NCI-H146 treated with DMSO at 0.1 percent for 48 hours (cell line): Measurements from ENCODE around the gene ADA.

Experiments used
- DNase-seq: peaks from one replicate; lab custom pipeline; 2025; ENCODE audit not compliant: unreplicated experiment; lab: John Stamatoyannopoulos, UW

The ADA gene

GRCh38 chr20:44625361-44625760 is 26.1 kb downstream of the ADA start:
- no peak for DNase-seq

DNA sequence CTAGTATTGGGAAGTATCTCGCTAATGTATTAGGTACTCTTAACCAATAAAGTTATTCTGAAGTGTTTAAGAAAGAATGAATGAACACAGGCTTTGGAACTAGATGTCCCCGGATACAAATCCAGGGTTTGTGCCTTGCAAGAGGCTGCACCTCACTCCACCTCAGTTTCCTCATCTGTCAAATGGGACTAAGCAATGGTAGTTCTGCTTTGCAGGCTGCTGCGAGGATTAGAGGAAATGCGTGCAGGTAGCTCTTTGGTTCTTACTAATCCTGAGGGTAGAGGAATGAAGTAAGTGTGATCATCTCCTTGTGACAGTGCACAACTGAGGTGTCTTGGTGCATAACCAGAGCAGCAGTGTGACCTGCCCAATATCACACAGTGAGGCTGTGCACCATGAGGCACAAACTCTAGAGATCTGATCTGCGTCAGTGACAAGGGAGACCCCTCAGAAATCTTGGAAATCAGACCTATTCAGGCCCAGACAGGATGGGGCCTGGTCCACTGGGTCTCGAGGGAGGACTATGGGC is 26.7 kb downstream of the ADA start:
- DNase-seq: no peak

- no peak for DNase-seq
Measured at GRCh38 chr20:44624152-44624551, 27.3 kb downstream of the ADA start.

DNA sequence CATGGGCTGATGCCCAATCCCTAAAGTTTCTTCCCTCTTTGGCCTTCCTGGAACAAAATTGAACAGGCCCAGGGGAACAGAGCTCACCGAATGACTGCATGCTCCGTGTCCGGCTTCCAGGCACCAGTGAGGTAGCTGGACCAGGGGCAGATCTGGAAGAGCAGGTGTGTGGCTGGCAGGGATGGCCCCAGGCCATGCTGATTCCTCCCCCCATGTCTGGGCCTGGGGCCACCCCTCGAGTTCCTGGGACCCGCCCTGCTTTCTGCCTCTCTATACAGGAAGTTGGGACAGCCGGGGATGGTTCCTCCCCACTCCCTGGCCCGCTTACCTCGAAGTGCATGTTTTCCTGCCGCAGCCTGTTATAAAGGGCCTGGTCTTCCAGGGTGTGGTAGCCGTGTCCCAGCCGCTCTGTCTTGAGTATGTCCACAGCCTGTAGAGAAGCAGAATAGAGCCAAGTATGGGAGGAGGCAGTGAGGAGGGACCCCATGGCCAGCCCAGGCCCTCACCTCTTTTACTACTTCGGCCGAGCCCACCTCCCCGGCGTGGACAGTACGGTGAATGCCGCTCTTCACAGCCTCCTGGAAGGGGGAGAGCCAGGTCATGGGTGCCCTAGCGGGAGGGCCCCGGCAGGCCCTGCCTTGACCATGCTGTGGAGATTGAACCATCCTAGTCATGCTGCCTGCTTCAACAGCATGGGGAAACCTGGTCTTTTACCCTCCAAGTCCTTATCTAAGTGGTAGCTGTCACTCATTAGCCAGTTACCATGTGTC is 28.8 kb downstream of the ADA start:
- DNase-seq: no peak

DNA sequence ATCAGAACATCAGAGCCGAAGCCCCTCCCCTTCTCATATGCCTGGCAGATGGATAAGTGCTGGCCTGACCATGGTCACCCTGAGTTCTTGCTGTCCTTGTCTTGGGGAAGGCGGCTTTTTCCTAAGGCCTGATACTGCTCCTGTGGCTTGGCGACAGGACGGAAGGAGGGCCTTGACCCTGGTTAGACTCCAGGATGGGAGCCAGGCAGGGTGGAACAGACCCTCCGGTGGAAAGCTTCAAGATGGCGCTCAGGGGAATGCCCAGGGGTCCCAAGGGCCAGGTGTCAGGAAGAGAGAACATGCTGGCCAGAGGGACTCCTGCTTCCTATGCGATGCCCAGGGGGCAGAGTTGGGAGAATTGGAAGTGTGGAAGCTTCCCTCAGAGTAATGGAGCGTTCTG is 29.6 kb downstream of the ADA start:
- DNase-seq: no peak

DNA sequence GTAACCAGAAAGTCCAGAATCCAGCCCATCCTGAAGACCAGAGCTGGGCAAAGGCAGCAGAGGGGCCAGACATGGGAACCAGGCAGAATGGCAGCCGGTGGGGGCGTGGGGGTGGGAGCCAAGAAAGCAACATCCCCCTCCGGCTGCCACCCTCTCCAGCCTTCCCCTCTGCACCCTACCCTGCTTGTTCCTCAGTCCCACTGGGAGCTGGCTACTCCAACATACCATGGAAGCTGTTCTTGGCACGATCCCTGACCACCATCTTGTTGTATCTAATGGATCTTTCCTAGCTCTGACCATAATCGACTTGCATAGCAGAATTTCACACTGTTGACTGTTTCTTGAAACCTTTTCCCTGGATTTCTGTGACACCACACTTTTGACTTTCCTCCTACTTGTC is 30.2 kb downstream of the ADA start:
- no peak for DNase-seq

- no peak for DNase-seq
Measured at GRCh38 chr20:44620030-44620429, 31.5 kb downstream of the ADA start.

- DNase-seq: no peak
Measured at GRCh38 chr20:44619294-44619693, 32.2 kb downstream of the ADA start.

DNA sequence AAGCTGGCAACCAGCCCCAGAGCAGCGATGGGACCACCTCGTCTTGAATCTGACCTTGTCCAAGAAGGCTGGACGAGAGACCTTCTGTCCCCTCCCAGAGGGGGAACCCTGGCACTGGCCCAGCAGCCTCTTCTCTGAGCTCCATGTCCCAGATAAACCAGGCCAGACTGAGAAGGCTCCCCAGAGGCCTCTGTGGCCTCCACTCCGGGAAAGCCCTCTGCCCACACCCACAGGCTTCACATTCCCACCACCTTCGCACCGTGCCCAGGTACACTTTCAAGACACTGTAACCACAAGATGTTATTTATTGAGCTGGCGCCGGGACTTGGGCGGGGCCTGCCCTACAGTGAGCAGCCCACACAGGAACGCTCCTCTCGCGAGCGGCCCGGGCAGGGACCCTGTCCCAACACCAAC is 33.2 kb downstream of the ADA start:
- DNase-seq: no peak

DNA sequence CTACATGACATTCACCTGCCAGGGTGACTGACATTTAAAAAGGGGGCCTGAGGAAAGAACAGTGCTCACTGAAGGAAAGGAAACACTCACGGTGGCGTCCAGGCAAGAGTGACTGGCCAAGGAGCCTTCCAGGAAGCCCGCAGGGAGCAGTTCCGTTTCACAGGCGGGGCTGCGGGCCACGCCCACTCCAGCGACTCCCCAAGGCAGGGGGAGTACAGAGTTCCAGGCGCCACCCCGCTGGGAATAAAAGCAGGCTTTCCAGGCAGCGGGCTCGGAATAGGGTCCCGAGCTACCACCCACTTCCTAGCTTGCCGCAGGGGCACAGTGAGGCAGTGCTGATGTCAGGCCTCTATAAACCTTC is 34.9 kb downstream of the ADA start:
- no peak for DNase-seq

- no peak for DNase-seq
Measured at GRCh38 chr20:44615876-44616603, 35.5 kb downstream of the ADA start.

DNA sequence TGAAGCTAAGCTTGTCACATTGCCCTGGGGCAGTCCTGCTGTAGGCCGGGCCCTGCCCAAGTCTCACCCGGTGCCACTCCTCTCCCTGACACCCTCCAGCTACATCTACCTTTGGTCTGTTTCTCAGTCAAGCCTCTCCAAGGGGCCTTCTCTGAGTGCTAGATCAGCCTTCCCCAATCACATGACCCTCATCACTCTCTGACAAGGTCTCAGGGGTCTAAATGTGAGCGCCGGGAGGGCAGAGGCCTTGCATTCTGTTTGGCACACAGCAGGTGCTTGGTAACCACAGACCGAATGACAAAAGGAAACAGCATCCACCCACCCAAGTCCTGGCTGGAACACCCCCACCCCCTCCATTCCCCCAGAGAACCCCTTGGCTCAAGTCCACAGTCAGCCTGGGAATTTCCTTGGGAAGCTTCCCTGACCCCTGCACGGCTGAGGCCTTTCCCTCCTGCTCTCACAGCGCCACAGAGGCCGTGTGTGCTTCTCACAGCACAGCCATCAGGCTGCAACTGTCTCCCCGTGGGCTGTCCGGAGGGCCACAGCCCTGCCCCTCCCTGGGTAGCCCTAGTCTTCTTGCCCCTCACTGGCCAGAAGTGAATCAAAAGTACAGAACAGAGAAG is 36.2 kb downstream of the ADA start:
- DNase-seq: no peak

DNA sequence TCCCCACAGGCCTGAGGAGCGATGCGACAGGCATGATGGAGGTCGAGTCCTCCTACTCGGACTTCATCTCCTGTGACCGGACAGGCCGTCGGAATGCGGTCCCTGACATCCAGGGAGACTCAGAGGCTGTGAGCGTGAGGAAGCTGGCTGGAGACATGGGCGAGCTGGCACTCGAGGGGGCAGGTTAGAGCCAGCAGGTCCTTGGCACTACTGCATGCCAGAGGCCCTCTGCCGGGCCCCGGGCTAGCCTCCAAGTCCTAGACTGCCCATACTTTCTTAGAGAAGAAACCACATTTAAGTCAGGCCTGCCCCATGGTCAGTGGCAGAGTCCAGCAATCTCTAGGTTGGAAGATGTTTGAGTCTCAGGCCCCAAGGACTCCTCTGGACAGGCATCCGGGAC is 37.0 kb downstream of the ADA start:
- DNase-seq: no peak

DNA sequence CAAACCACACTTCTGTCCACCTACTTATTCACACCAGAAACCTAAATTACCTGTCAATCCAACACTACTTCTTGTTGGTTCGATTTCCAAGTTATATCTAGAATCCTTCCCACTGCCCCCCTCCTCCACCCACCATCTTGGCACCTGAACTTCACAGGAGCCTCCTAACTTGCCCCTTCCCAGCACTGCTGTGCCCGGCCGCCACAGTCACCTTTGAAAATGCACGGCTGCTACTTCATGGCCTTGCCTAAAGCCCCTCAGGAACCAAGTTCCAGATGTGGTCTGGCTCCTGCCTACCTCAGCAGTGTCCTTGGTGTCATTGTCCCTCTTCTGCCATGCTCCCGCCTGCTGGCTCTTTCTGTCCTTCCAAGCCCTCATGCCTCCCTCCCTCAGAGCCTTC is 37.9 kb downstream of the ADA start:
- no peak for DNase-seq

GRCh38 chr20:44610313-44610962 is 41.1 kb downstream of the ADA start:
- no peak for DNase-seq

DNA sequence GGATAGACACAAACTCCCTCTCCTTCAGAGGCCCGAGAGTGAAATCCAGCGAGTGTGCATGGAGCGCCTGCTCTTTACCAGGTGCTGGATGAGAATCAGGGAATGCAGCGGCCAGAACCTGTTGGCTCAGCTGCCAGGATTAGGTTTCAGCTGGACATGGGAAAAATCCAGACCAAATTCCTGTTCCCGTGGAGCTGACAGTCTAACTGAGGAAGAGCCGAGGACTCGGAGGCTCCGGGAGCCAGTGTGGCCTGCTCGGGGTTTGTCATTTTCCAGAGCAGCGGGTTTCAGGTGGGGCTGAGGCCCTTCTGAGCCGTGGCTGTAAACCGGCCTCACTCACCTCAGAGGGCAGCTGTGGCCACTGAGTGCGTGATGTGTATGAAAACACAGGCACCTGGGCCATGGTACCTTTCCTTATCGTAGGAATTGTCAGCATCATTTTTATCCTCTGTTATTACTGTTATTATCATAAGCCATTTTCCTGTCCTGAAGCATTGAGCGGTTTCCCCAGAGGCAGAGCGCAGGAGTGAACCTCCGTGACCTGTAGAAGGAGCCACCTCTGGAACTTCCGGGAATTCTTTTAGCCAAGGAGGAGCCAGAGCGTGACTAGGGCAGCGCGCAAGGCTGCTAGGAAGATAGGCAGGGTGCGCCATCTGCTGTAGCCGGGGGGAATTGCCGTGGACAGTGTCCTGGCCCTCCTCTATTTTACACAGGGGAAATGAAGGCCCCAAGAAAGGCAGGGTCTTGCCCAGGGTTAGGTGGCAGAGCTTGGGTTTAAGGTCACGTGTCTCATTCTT is 41.8 kb downstream of the ADA start:
- DNase-seq: peak; percentile 90

- no peak for DNase-seq
Measured at GRCh38 chr20:44609006-44609515, 42.4 kb downstream of the ADA start.

DNA sequence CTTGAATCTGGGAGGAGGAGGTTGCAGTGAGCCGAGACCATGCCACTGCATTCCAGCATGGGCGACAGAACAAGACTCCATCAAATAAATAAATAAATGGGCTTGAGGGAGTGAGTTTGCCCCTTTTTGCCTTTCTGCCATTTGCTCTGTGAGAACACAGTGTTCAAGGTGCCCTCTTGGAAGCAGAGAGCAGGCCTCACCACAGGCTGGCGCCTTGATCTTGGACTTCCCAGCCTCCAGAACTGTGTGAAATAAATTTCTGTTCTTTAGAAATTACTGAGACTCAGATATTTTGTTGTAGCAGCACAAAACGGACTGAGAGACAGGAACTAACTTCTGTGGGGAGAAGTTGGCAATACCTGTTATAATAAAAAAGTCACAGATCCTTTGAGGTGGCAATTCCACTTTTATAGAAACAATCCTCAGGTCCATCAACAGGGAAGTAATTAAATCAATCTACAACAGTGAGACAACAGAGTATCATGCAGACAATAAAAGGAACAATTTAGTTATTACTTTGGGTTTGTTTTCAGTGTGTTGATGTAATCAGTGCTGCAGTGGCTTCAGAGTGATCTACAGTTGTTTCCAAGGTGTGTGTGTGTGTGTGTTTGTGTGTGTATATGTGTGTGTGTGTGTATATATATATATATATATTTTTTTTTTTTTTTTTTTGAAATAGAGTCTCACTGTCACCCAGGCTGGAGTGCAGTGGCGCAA is 44.6 kb downstream of the ADA start:
- no peak for DNase-seq

GRCh38 chr20:44603327-44603726 is 48.2 kb downstream of the ADA start:
- DNase-seq: no peak

- DNase-seq: no peak
Measured at GRCh38 chr20:44601801-44602204, 49.7 kb downstream of the ADA start.
